Measurements from ENCODE around the gene ART5. TPM values are rescaled to one million over a fixed set of nuclear protein-coding genes. Genes with fewer than 3 reads are reported as not detected.

The ART5 gene
- 4.1 TPM for polyA plus RNA-seq (ENCODE audit: insufficient read length)

GRCh38 chr11:3641701-3642070 is at the start of gene ART5:
TSS of gene ART5 (minus strand) at chr11:3641992. CDS start at chr11:3641862, 130 bp downstream.
- no peak for DNase-seq

GRCh38 chr11:3686751-3687150 is 45.0 kb upstream of the ART5 start:
- DNase-seq, result no peak

GRCh38 chr11:3685923-3686322 is 44.1 kb upstream of the ART5 start:
- DNase-seq, result no peak

GRCh38 chr11:3684819-3685172 is 43.0 kb upstream of the ART5 start:
- no peak for DNase-seq

GRCh38 chr11:3684129-3684818 is 42.5 kb upstream of the ART5 start:
- no peak for DNase-seq

GRCh38 chr11:3683039-3683438 is 41.2 kb upstream of the ART5 start:
- no peak for DNase-seq

- no peak for DNase-seq
Measured at GRCh38 chr11:3679077-3679476, 37.3 kb upstream of the ART5 start.

- DNase-seq, result no peak
Measured at GRCh38 chr11:3675971-3676370, 34.2 kb upstream of the ART5 start.

GRCh38 chr11:3674189-3674588 is 32.4 kb upstream of the ART5 start:
- DNase-seq, result no peak

- DNase-seq, result no peak
Measured at GRCh38 chr11:3671334-3672254, 29.8 kb upstream of the ART5 start, which contains the start of gene CHRNA10. TSS of gene CHRNA10 (minus strand) at chr11:3671384. CDS start at chr11:3671312, 72 bp downstream.

- no peak for DNase-seq
Measured at GRCh38 chr11:3669742-3670183, 28.0 kb upstream of the ART5 start.

- DNase-seq, result no peak
Measured at GRCh38 chr11:3669128-3669527, 27.3 kb upstream of the ART5 start.

GRCh38 chr11:3667149-3668035 is 25.6 kb upstream of the ART5 start:
- DNase-seq, result no peak

- DNase-seq, result no peak
Measured at GRCh38 chr11:3666023-3666530, 24.3 kb upstream of the ART5 start.

GRCh38 chr11:3665336-3666022 is 23.7 kb upstream of the ART5 start:
- no peak for DNase-seq

GRCh38 chr11:3664032-3664630 is 22.3 kb upstream of the ART5 start:
- no peak for DNase-seq

- DNase-seq, result no peak
Measured at GRCh38 chr11:3662856-3663255, 21.1 kb upstream of the ART5 start.

GRCh38 chr11:3660960-3661359 is 19.2 kb upstream of the ART5 start:
- DNase-seq, result no peak

GRCh38 chr11:3659595-3660515 is 18.1 kb upstream of the ART5 start:
- no peak for DNase-seq

- no peak for DNase-seq
Measured at GRCh38 chr11:3658252-3658651, 16.5 kb upstream of the ART5 start.
